PC-3 (cell line): ENCODE results near the gene KCNK5.

ENCODE experiments used
- EZH2 ChIP-seq: fragments of 300-600 bp; sonication (generic); IDR thresholded peaks from one replicate; pipeline ENCODE4 v1.6.1; 2017; ENCODE audit warnings: antibody characterized with exemption, mild to moderate bottlenecking, low read length; ENCODE audit not compliant: unreplicated experiment
- EZH2phosphoT487 ChIP-seq: fragments of 300-600 bp; sonication (generic); IDR thresholded peaks from 2 replicates; pipeline ENCODE4 v1.6.1; 2018; ENCODE audit warnings: mild to moderate bottlenecking, antibody characterized with exemption, low read length, borderline replicate concordance
- TF ChIP-seq, protein P1 (sequence below): fragments of 300-600 bp; sonication (generic); conservative IDR thresholded peaks from 2 replicates; pipeline ENCODE4 v1.5.1; 2017; ENCODE audit warnings: antibody characterized with exemption, low read depth, mild to moderate bottlenecking, low read length

DNA sequence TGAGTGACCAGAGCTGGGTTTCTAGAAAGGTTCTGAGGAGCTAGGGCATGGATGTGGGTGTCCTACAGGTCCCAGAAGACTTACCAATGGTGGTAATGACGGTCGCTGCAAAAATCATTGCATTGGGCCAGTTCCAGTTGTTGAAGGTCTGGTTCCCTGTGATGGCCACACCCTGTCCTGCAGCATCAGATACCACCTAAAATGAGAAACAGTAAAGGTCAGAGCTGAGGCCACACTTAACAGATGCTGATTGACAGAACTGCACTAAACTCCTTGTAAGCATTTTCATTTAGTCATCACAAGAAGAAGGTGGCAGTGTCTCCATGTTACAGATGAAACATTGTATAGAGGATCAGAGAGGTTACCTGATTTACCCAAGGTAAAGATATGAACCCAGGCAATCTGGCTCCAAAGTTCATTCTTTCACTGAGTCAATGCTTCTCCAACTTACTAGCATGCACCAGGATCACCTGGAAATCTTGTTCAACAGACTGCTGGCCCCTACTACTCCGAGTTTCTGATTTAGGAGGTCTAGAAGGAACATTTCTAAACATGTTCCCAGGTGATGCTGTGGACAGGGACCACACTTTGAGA is 33.4 kb downstream of the KCNK5 start:
- TF ChIP-seq, protein P1, sequence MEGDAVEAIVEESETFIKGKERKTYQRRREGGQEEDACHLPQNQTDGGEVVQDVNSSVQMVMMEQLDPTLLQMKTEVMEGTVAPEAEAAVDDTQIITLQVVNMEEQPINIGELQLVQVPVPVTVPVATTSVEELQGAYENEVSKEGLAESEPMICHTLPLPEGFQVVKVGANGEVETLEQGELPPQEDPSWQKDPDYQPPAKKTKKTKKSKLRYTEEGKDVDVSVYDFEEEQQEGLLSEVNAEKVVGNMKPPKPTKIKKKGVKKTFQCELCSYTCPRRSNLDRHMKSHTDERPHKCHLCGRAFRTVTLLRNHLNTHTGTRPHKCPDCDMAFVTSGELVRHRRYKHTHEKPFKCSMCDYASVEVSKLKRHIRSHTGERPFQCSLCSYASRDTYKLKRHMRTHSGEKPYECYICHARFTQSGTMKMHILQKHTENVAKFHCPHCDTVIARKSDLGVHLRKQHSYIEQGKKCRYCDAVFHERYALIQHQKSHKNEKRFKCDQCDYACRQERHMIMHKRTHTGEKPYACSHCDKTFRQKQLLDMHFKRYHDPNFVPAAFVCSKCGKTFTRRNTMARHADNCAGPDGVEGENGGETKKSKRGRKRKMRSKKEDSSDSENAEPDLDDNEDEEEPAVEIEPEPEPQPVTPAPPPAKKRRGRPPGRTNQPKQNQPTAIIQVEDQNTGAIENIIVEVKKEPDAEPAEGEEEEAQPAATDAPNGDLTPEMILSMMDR: no peak
- no peak for TF ChIP-seq EZH2
- no peak for TF ChIP-seq EZH2phosphoT487
